ENCODE data around the gene PTPRM.

PTPRM gene

DNA sequence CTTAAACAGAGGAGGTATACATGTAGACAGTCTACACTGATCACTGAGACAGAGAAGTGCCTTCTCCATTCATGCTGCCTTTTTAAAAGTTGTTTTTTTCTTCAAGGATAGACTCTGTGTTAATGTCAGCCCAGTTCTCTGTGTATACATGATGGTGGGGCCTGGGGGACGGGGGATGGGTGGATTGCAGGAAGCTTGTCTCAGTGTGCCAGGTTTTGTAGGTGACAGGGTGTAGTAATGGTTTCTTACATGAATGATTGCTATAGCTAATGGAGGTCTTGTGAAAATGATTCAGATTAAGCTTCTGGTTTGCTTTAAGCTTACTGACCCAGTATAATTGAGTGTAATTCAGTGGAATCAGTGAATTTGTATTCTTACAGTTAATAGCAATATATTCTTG, 423.6 kb downstream of the PTPRM start:
- Histone ChIP-seq H3K4me3 (ENCODE audit: low read length) (no peak overlapping the region), H3K9ac (ENCODE audit: low read length) (no peak overlapping the region), H2AFZ (ENCODE audit: low read length) (no peak overlapping the region), H4K20me1 (ENCODE audit: insufficient read depth, low read length) (no peaks in the 10 kb centered on the region), H3K9me3 (replicated peaks; ENCODE audit: insufficient read depth, low read length) (no peaks in the 10 kb centered on the region), H3K4me1 (ENCODE audit: low read length) (no peaks in the 10 kb centered on the region), H3K4me2 (ENCODE audit: low read depth, low read length) (no peak overlapping the region), H3K36me3 (replicated peaks; ENCODE audit: insufficient read depth, low read length) (no peaks in the 10 kb centered on the region), H3K27ac (ENCODE audit: low read length) (no peak overlapping the region), H3K27me3 (replicated peaks; ENCODE audit: insufficient read depth, low read length) (no peaks in the 10 kb centered on the region), H3K9me2 (replicated peaks; ENCODE audit: insufficient read depth, low read length) (no peaks in the 10 kb centered on the region), H3F3A (ENCODE audit: insufficient read depth, low read length) (no peaks in the 10 kb centered on the region), H3K79me2 (ENCODE audit: low read length) (no peaks in the 10 kb centered on the region)
- no peak for DNase-seq
- TF ChIP-seq EZH2 (optimal IDR thresholded peaks at IDR 0.05; ENCODE audit: low read depth, low read length) (no peak), EZH2phosphoT487 (IDR thresholded peaks at IDR 0.05; ENCODE audit: low read length) (no peak)
- TF ChIP-seq, protein P1, sequence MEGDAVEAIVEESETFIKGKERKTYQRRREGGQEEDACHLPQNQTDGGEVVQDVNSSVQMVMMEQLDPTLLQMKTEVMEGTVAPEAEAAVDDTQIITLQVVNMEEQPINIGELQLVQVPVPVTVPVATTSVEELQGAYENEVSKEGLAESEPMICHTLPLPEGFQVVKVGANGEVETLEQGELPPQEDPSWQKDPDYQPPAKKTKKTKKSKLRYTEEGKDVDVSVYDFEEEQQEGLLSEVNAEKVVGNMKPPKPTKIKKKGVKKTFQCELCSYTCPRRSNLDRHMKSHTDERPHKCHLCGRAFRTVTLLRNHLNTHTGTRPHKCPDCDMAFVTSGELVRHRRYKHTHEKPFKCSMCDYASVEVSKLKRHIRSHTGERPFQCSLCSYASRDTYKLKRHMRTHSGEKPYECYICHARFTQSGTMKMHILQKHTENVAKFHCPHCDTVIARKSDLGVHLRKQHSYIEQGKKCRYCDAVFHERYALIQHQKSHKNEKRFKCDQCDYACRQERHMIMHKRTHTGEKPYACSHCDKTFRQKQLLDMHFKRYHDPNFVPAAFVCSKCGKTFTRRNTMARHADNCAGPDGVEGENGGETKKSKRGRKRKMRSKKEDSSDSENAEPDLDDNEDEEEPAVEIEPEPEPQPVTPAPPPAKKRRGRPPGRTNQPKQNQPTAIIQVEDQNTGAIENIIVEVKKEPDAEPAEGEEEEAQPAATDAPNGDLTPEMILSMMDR (IDR thresholded peaks at IDR 0.05; ENCODE audit: low read length), result no peak

DNA sequence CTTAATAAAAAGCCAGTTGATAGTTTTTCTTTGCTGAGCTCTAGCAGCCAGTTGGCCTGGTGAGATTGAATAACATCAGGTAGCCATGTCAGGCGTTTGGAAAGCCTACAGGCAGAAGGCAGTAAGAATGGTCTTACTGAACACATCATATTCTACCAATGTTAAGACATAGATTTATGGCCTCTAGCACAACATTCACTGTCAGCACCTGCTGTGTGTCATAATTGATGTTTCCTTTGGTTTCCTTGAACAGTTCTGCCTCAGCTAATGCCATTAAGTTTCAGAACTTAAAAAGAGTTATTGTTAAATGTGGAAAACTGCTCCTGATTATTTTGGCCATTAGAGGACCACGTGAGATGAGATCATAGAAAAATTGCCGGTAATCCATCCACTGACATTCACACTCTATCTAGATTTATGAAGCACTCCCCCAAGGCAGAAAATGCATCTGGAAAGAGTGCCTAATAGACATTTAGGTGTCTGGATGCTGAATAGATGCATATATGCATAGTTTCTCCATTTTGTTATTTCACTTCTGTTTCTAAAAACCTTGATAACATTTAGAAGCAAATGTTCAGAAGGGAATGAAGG, 434.7 kb downstream of the PTPRM start:
- Histone ChIP-seq H3K9me2 (replicated peaks; ENCODE audit: insufficient read depth, low read length) (no peaks in the 10 kb centered on the region), H3K36me3 (replicated peaks; ENCODE audit: insufficient read depth, low read length) (no peaks in the 10 kb centered on the region), H3K4me1 (ENCODE audit: low read length) (0 out of 2 replicates have a peak, but pooled peaks cover 6% of the 10 kb centered on the region), H3F3A (ENCODE audit: insufficient read depth, low read length) (no peaks in the 10 kb centered on the region), H4K20me1 (ENCODE audit: insufficient read depth, low read length) (no peaks in the 10 kb centered on the region), H3K4me2 (ENCODE audit: low read depth, low read length) (no peak overlapping the region), H3K27ac (ENCODE audit: low read length) (no peak overlapping the region), H3K9ac (ENCODE audit: low read length) (no peak overlapping the region), H3K9me3 (replicated peaks; ENCODE audit: insufficient read depth, low read length) (no peaks in the 10 kb centered on the region), H3K79me2 (ENCODE audit: low read length) (no peaks in the 10 kb centered on the region), H2AFZ (ENCODE audit: low read length) (no peak overlapping the region), H3K27me3 (replicated peaks; ENCODE audit: insufficient read depth, low read length) (no peaks in the 10 kb centered on the region), H3K4me3 (ENCODE audit: low read length) (no peak overlapping the region)
- TF ChIP-seq EZH2 (optimal IDR thresholded peaks at IDR 0.05; ENCODE audit: low read depth, low read length), result no peak
- TF ChIP-seq EZH2phosphoT487 (IDR thresholded peaks at IDR 0.05; ENCODE audit: low read length), result no peak
- TF ChIP-seq, protein P1 (IDR thresholded peaks at IDR 0.05; ENCODE audit: low read length), result no peak
- DNase-seq, result no peak

DNA sequence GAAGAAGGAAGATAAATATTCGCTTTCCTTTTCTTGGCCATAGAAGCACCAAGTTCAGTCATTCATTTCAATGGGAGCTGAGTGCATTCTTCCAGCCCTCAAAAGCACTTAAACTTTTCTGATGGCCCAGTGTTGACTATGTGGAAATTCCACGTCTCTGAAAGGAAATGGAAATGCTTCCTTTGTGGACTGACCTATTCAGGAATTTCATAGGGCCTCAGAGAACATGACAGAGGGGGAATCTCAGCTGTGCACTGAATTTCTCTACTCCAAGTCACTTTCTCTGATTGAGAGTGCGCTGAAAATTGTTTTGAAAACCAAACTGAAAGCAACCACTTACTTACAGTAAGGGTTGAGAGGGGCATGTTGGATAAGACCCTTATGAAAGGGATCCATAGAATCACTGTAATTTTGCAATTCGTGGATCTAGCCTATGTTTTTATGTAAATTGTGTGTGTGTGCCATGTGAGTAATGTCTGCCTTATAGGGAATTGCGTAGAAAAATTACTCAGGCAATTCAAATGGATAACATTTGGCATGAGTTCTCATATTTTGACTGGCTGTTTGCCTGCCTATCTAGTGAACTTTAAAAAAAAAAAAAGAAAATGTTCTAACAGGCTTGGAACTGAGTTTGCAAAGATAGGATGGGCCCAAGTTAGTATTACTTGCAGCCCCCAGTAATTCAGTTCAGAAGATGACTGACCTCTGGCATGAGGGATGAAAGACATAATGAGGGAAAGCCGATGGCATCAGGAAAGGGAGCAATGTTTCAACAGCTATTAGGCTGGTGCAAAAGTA, 437.0 kb downstream of the PTPRM start:
- DNase-seq, result no peak
- no peak overlapping the region for H3K4me3 ChIP-seq (ENCODE audit: low read length)

More for the DNA sequence above, 437.0 kb downstream of the PTPRM start:
- Histone ChIP-seq H3K27me3 (replicated peaks; ENCODE audit: insufficient read depth, low read length) (no peaks in the 10 kb centered on the region), H3K27ac (ENCODE audit: low read length) (no peak overlapping the region), H3K36me3 (replicated peaks; ENCODE audit: insufficient read depth, low read length) (no peaks in the 10 kb centered on the region), H3K9me3 (replicated peaks; ENCODE audit: insufficient read depth, low read length) (no peaks in the 10 kb centered on the region), H3K79me2 (ENCODE audit: low read length) (no peaks in the 10 kb centered on the region), H4K20me1 (ENCODE audit: insufficient read depth, low read length) (no peaks in the 10 kb centered on the region), H3K9ac (ENCODE audit: low read length) (no peak overlapping the region), H3F3A (ENCODE audit: insufficient read depth, low read length) (no peaks in the 10 kb centered on the region), H3K9me2 (replicated peaks; ENCODE audit: insufficient read depth, low read length) (no peaks in the 10 kb centered on the region), H3K4me1 (ENCODE audit: low read length) (0 out of 2 replicates have a peak, but pooled peaks cover 6% of the 10 kb centered on the region), H3K4me2 (ENCODE audit: low read depth, low read length) (no peak overlapping the region), H2AFZ (ENCODE audit: low read length) (no peak overlapping the region)
- TF ChIP-seq EZH2phosphoT487 (IDR thresholded peaks at IDR 0.05; ENCODE audit: low read length), result no peak
- TF ChIP-seq, protein P1 (IDR thresholded peaks at IDR 0.05; ENCODE audit: low read length), result no peak
- no peak for TF ChIP-seq EZH2 (optimal IDR thresholded peaks at IDR 0.05; ENCODE audit: low read depth, low read length)
